ENCODE measurements around the gene VTN.
A peak's percentile ranks its signal among the peaks of the same experiment; 100 is the strongest.

Gene VTN

DNA sequence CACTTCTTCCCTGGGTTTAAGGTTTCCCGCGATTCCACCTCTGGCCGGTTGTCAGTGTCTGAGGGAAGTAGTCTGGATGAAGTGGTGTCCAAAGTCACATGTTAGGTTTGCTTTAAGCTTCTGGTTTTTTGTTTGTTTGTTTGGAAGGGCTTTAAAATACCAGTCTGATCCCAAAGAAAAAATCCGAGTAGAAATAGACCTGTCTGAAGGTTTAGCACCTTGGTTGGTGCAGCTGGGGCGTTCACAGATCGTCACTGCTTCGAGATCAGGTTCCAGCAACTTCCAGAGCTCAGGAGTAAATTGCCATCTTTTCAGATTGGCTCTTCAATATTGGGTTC, 50.5 kb downstream of the VTN start:
- TF ChIP-seq, protein P1, sequence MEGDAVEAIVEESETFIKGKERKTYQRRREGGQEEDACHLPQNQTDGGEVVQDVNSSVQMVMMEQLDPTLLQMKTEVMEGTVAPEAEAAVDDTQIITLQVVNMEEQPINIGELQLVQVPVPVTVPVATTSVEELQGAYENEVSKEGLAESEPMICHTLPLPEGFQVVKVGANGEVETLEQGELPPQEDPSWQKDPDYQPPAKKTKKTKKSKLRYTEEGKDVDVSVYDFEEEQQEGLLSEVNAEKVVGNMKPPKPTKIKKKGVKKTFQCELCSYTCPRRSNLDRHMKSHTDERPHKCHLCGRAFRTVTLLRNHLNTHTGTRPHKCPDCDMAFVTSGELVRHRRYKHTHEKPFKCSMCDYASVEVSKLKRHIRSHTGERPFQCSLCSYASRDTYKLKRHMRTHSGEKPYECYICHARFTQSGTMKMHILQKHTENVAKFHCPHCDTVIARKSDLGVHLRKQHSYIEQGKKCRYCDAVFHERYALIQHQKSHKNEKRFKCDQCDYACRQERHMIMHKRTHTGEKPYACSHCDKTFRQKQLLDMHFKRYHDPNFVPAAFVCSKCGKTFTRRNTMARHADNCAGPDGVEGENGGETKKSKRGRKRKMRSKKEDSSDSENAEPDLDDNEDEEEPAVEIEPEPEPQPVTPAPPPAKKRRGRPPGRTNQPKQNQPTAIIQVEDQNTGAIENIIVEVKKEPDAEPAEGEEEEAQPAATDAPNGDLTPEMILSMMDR (IDR thresholded peaks at IDR 0.05; ENCODE audit: control extremely low read depth, extremely low read depth, low read depth, missing control alignments): no peak
- ChIA-PET CTCF (interaction anchor here (1.2 to 3.5 kb wide), 5 partner anchors 10 to 426 kb away, joined by 3 to 16 read pairs (median 7); partner anchors contain the start of genes IFT20, LYRM9 and TNFAIP1), POLR2A (no interaction called here)
- no peak for DNase-seq (ENCODE audit: extremely low spot score)

GRCh38 chr17:28318759-28319597, 51.1 kb downstream of the VTN start, which contains the start of gene TMEM97:
Gene TMEM97 (plus strand): TSS chr17:28319200. CDS start chr17:28319240, 40 bp downstream.
- TF ChIP-seq, protein P1 (IDR thresholded peaks at IDR 0.05; ENCODE audit: control extremely low read depth, extremely low read depth, low read depth, missing control alignments): no peak
- peak; percentile 98 for DNase-seq (ENCODE audit: extremely low spot score)
- POLR2A ChIA-PET: interaction anchor here (1.5 kb wide), 1 partner anchor 16 kb away, joined by 4 read pairs; the partner anchor contains the start of genes IFT20 and TNFAIP1
- CTCF ChIA-PET: interaction anchor here (0.7 to 3.5 kb wide), 7 partner anchors 9 to 426 kb away, joined by 3 to 16 read pairs (median 5); partner anchors contain the start of genes IFT20, LYRM9 and TNFAIP1

- ChIA-PET POLR2A (interaction anchor here (0.6 to 1.5 kb wide), 3 partner anchors 13 to 41 kb away, joined by 3 to 4 read pairs (median 4); partner anchors contain the start of genes IFT20 and TNFAIP1), CTCF (interaction anchor here (0.7 to 3.5 kb wide), 7 partner anchors 9 to 66 kb away, joined by 3 to 16 read pairs (median 5); partner anchors contain the start of genes IFT20 and TNFAIP1)
- DNase-seq (ENCODE audit: extremely low spot score): no peak
- TF ChIP-seq, protein P1 (IDR thresholded peaks at IDR 0.05; ENCODE audit: control extremely low read depth, extremely low read depth, low read depth, missing control alignments): no peak
Observed at GRCh38 chr17:28317966-28318758, 51.9 kb downstream of the VTN start.

Data from GM10248 (cell line).